Transverse colon (tissue), 3 donors: ENCODE measurements around the gene TBCA.

Experiments
- EP300 ChIP-seq: sonication (generic); formaldehyde crosslinking; IDR thresholded peaks from one replicate; pipeline ENCODE4 v1.6.1; 2017; ENCODE audit warnings: antibody characterized with exemption, low read depth
- POLR2A ChIP-seq: fragments of 450-650 bp; IDR thresholded peaks from one replicate; pipeline ENCODE4 v1.6.1; 2016; ENCODE audit warnings: antibody characterized with exemption, mild to moderate bottlenecking, moderate library complexity
- TF ChIP-seq, protein P1 (sequence below), 5 experiments: fragments of 200-600 bp in 3 of 5; fragments of 450-650 bp in 2 of 5; sonication (generic) in 3 of 5; IDR thresholded peaks; 1 replicate in 2 of 5; 2 replicates in 3 of 5; pipeline ENCODE4 v1.5.1; 2016 to 2017; ENCODE audit warnings: antibody characterized with exemption in 5 of 5, inconsistent platforms in 3 of 5, mild to moderate bottlenecking in 2 of 5, moderate library complexity in 1 of 5

DNA sequence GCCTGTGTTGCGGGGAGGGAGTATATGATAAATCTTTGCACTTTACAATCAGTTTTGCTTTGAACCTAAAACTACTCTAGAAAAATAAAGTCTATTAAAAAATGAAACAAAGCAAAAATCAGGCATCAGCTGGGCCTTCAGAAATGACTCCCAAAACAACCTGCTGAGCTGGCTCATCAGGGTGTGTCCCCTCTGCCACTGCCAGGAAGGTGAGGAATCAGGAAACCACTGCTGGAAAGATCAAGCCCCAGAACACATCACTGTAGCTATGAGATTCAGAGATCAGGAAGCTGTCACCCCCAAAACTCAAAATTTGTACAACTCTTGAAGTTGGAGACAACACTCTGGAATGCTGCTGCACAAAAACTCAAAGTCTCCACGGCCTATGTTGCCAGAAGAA, 40.5 kb upstream of the TBCA start:
- no peak for TF ChIP-seq EP300
- TF ChIP-seq, protein P1, sequence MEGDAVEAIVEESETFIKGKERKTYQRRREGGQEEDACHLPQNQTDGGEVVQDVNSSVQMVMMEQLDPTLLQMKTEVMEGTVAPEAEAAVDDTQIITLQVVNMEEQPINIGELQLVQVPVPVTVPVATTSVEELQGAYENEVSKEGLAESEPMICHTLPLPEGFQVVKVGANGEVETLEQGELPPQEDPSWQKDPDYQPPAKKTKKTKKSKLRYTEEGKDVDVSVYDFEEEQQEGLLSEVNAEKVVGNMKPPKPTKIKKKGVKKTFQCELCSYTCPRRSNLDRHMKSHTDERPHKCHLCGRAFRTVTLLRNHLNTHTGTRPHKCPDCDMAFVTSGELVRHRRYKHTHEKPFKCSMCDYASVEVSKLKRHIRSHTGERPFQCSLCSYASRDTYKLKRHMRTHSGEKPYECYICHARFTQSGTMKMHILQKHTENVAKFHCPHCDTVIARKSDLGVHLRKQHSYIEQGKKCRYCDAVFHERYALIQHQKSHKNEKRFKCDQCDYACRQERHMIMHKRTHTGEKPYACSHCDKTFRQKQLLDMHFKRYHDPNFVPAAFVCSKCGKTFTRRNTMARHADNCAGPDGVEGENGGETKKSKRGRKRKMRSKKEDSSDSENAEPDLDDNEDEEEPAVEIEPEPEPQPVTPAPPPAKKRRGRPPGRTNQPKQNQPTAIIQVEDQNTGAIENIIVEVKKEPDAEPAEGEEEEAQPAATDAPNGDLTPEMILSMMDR (IDR thresholded peaks at IDR 0.05), result no peak
- TF ChIP-seq POLR2A, result no peak
